Activated CD8-positive, alpha-beta memory T cell treated with anti-CD3 and anti-CD28 coated beads, Interleukin-2, amount 50 U/mL, for 4 hours (primary cell): ENCODE measurements around the gene SUDS3.
"Not testable (repeated sequence)": the region's sequence is repeated elsewhere in the genome, so short reads cannot be mapped to it uniquely, and the experiment has no call there.

Experiments
- DNase-seq: peaks from one replicate; pipeline ENCODE4 v3.0.0-alpha.2; 2020

The SUDS3 gene, protein sequence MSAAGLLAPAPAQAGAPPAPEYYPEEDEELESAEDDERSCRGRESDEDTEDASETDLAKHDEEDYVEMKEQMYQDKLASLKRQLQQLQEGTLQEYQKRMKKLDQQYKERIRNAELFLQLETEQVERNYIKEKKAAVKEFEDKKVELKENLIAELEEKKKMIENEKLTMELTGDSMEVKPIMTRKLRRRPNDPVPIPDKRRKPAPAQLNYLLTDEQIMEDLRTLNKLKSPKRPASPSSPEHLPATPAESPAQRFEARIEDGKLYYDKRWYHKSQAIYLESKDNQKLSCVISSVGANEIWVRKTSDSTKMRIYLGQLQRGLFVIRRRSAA

DNA sequence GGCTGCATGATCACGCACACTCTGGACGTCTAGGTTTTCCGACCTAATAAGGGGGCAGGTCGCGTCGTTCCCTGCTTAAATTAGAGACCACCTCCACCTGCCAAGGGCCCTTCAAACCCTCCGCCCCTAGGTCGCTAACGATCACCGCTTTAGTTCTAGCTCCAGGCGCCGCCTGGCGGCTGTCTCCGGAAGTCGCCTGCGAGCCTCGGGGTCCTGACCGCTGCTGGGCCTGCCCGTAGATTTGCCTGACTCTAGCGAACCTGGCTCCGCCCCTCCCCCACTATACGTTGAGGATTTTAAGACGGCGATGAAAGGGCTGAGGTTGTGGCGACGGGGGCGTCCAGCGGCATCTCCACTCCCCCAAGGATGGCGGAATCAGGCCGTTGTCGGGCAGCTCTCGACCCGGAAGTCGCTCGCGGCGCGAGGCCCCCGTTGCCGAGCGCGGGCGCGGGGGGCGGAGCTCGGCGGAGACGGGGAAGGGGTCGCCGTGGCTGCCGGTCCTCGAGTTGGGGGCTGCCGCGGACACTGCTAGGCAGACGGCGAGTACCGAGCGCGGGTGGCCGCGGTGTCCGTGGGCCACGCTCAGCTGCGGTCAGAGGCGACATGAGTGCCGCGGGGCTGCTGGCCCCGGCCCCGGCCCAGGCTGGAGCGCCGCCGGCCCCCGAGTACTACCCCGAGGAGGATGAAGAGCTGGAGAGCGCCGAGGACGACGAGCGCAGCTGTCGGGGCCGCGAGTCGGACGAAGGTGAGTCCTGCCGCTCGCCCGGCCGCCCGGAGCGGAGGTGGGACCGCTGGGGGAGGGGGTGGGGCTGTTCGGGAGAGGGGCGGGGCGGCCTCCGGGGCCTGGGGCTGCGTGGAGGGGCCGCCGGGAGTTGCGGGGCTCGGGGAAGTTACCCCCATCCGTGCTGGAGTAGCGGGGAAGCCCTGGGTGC, at the start of gene SUDS3:
SUDS3 (plus strand) TSS at position 467 of the 932 bp plus-strand sequence; CDS start at position 604, 137 bp downstream.
- peak; percentile 97 for DNase-seq

DNA sequence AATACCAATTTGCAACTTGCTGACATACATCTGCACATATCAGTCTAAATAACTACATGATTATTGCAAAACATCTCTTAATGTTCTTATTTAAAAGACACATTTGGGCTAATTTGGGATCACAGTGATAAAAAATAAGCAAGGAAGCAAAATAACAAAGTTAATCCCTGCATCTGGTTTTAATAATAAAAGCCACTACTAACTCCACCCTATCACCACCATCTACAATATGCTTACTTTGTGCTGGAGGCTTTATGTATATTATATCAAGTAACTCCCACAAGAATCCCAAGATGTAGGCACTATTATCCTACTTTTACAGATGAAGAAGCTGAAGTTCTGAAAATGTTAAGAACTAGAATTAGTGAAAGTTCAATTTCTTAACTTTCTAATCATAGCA, 49.4 kb upstream of the SUDS3 start:
- no peak for DNase-seq

DNA sequence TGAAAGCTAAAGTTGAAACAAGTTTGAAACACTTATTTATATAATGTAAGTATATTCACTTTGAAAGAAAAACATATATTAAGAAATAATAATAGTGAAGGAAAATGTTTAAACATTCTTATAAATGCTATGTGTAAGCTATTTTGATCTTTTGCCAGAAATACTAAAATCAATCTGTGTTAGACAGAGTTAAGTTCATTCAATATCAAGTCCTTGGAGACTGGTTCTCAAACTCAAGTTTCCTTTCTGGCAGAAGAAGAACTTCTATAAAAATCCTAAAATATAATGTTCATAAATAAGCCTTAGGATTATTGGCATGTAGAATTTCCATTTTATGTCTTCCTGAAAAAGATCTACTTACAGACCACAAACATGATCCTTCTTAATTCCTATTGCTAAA, 49.0 kb upstream of the SUDS3 start:
- DNase-seq = no peak

DNA sequence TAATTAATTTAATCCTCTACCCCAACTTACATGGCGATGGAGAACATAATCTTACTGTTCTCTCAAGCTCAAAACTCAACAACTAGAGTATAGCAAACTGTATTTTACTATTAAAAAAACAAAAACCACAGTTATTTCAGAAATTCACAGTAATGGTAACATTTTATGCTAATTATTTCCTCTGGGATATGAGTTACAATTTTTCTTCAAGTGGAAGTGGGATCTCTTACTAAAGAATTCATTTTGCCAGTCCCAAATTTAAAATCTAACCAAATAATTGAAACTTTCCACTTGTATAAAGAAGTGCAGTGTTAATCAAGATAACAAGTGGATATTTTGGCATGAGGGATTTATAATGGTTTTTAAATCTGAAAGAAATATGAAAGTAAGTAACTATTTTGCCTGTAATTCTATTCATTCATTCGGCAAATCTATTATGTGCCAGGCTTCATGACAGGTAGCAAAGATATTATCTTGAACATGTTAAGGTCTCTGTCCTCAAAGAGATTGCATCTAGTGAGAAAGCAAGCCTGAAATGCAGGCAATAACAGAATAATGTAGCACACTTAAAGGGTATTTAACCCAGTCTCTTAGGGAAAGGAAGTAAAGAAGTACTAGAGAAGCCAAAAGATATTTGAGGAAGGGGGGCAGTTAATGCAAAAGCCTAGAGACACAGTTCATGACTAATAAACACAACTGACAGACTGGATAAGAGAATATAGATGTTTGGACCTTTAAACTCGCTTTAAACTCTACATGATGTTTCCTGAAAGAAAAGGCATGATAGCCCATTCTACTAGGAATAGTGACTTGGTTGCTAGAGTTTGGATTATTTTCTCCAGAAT, 47.6 kb upstream of the SUDS3 start:
- no peak for DNase-seq

DNA sequence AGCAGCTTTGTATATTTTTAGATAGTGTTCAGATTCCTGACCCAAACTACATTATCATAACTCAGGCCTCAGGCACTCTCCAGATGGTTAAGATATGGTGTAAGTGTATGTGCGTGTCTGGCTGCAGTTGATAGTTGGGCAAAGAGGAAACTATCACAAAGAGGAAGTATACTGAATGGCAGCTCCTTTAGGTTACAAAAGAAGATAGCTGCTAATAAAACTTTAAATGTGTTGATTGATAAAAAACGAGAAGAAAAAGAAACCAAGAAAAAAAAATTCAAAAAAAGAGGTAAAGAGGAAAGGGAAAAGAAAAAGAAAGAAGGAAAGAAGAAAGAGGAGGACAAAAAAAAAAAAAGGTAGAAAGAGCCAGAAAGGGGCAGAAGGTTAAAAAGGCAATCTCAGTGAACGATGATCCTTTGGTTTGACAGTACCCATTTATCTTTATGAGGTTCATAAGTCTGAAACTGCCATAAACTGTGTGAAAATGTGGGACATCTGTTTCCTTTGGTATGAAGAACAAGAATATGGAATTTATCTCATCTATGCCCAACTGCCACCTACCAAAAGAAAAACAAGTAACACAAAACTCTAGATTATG, 45.8 kb upstream of the SUDS3 start:
- DNase-seq = no peak

DNA sequence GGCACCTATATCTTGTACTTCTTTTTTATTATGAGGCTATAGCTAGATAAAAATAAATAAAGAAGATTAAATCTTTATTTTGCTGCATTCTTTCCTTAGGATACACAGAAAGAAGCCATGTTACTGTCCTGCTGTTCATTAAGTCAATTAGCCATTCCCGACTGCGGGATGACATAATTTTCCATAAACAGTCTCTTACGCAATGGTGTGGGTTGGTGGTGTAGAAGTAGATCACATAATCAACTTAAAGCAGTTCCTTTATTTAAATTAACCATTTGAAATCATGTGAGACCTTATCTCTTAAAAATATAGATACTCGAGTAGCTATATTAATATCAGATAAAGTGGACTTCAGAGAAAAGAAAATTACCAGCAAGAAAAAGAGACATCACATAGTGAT, 43.8 kb upstream of the SUDS3 start:
- no peak for DNase-seq

DNA sequence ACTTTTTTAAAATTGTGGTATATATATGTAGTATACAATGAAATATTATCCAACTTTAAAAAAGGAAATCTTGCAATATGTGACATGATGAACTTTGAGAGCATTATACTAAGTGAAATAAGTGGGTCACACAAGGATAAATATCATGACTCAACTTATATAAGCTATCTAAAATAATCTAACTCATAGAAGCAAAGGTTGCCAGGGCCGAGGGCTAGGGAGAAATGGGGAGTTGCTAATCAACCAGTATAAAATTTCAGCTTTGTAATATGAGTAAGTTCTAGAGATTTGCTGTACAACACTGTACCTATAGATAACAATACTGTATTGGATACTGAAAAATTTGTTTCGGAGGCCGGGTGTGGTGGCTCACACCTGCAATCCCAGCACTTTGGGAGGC, 42.1 kb upstream of the SUDS3 start:
- DNase-seq = no peak

DNA sequence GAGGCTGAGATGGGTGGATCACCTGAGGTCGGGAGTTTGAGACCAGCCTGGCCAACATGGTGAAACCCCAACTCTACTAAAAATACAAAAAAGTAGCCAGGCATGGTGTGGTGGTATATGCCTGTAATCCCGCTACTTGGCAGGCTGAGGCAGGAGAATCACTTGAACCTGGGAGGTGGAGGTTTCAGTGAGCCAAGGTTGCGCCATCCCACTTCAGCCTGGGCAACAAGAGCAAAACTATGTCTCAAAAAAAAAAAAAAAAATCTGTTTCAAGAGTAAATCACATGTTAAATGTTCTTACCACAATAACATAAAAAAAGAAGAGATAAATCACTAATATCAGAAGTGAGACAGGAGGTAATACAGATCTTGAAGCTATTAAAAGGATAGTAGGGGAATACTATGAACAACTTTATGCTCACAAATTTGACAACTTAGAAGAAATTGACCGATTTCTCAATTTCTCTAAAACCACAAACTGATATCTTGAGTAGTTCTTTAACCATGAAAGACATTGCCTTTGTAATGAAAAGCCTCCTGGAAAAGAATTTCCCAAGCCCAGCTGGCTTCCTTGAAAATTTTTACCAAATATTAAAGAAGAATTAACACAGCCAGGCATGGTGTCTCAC, 41.3 kb upstream of the SUDS3 start:
- no peak for DNase-seq

DNA sequence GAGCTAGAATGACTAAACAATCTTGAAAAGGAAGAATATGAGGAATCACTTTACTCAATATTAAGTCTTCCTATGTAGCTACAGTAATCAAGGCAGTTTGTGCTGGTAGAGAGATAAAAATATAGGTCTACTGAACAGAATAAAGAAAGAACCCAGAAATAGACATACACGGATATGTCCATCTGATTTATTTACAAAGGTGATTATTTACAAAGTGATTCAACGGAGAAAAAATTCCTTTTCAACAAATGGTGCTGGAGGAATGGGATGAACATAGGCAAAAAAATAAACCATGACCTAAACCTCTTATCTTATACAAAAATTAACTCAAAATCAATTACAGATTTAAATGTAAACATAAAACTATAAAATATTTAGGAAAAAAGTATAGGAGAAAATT, 40.2 kb upstream of the SUDS3 start:
- no peak for DNase-seq

DNA sequence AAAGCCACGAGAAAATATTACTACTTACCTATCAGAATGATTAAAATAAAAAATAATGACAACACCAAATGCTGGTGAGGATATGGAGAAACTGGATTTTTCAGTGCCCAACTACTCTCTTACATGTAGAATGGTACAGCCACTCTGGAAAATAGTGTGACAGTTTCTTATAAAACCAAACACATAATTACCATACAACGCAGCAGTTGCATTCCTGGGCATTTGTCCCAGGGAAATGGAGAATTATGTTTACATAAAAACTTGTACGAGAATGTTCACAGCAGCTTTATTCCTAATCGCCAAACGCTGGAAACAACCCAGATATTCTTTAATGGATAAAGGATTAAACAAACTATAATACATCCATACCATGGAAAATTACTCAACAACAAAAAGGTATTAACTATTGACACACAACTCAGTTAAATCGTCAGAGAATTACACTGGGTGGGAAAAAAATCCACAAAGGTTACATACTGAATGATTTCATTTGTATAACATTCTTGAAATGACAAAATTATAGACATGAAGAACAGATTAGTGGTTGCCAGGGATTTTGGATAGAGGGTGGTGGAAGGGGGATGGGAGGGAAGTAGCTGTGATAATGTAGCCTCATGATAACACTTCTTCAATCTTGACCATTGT, 39.0 kb upstream of the SUDS3 start:
- DNase-seq = no peak

DNA sequence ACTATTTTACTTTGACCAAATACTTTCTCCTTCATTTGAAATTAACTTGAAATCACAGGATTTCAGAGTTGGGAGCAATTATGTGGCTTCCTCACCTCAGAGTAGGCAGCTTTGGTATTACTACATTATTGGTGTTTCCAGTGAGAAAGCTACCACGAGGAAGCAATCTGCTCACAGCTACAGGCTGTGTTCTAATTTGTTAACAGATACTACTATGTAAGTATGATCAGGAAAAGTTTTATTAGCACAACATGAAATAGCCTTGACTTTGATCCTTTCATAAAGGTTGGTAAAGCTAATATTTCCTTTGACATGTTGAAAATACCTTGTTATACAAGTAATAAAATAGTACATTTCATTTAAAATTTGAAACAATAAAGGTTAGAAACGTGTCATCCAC, 34.3 kb upstream of the SUDS3 start:
- no peak for DNase-seq

DNA sequence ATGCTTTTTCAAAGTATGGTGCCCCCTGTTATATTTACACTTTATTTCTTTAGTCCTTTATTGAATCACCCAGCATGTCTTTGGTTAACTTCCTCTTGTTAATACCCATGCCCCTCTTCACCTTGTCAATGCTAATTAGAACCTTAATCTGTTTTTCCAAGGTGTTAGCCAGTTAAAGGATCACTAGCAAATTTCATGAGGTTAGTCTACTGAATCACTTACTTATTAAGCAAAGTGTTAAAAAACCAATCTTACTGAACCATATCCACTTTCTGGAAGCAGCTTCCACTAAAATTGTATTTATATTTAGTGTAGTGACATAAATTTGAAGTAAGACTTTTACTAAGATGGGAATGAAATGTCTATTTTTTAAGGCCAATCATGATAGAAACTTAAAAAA, 31.5 kb upstream of the SUDS3 start:
- DNase-seq = no peak

DNA sequence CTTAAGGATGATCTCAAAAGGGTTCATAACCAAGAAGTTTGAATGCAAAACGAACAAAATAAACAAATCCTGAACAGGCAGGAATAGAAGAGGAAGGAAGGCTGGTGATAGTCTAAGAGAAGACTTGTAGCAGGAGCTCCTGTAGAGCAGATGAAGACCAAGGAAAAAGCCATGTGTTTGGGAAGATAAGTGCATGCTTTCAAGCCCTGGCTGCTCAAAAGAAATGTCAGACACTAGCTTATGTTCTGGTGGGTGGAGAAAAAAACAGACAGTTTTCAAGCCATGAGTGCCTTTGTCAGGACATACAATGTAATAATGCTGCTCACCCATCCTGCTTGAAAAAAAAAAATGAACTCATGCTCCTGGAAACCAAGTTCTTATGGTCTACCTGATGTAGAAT, 31.0 kb upstream of the SUDS3 start:
- DNase-seq = no peak

DNA sequence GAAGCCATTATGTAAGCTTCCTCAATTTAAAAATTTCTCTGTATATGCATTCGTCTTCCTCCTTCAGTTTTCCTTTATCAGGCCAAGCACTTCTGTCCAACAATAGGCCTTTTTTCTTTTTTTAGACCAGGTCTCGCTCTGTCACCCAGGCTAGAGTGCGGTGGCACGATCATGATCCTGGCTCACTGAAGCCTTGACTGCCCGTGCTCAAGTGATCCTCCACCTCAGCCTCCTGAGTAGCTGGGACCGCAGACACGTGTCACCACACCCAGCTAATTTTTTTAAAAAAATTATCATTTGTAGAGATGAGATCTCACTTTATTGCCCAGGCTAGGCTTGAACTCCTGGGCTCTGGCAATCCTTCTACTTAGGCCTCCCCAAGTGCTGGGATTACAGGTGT, 29.5 kb upstream of the SUDS3 start:
- DNase-seq = no peak

DNA sequence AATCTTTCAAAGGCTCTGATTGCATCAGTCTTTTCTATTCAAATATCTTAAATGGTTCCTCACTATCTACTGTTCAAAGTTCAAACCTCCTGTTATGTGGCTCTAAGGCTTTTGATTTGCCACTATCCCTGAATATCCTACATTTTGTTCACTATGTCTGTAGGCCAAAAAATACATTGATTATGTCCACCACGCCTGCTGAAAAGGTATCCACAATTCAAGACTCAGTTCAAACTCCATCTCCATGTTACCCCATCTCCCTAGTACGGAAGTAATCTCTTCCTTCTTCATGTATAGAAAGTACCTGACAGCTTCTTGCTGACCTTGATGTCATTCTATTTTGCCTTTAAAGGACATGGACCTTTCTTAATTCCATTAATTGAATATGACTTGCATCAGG, 28.4 kb upstream of the SUDS3 start:
- DNase-seq = no peak

DNA sequence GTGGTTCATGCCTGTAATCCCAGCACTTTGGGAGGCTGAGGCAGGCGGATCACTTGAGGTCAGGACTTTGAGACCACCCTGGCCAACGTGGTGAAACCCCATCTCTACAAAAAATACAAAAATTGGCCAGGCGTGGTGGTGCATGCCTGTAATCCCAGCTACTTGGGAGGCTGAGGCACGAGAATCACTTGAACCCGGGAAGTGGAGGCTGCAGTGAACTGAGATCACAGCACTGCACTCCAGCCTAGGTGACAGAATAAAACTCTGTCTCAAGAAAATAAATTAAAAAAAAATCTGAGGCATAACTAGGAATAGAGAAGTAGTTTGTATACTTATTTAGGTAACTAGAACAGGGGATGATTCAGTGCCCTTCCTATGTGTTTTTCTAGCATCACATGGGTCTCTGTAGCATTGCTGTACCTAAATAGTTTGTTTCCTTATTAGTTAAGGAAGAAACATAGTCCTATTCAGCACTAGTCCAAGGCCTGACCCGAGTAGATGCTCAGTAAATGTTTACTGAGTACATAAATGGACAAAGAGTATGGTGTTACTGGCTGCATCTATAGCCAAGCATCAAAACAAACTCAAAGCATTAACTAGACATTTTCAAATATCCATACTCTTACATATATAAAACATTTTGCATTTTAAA, 25.3 kb upstream of the SUDS3 start:
- no peak for DNase-seq

DNA sequence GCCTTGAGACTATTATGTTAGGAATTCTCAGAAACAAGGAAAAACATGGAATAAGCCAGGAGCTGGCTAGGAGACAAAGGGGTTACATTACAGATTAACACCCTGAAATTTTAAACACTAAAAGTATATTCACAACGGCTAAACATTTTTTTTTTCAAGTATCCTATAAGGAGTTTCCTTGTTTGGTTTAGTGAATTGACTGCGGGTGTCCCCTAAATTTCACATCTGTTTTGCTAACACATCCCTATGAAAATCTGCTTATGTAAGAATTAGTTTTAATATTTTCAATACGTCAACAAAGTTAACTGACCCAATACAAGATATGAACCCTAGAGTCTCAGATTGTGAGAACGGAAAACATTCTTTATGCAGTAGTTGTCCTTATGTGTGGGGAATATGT, 22.6 kb upstream of the SUDS3 start:
- no peak for DNase-seq

DNA sequence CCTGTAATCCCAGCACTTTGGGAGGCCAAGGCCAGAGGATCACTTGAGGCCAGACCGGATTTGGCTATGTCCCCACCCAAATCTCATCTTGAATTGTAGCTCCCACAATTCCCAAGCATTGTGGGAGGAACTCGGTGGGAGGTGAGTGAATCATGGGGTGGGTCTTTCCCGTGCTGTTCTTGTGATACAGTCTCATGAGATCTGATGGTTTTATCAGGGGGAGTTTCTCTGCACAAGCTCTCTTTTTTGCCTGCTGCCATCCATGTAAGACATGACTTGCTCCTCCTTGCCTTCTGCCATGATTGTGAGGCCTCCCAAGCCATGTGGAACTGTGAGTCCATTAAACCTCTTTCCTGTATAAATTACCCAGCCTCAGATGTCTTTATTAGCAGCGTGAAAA, 21.9 kb upstream of the SUDS3 start:
- DNase-seq = not testable (repeated sequence)

DNA sequence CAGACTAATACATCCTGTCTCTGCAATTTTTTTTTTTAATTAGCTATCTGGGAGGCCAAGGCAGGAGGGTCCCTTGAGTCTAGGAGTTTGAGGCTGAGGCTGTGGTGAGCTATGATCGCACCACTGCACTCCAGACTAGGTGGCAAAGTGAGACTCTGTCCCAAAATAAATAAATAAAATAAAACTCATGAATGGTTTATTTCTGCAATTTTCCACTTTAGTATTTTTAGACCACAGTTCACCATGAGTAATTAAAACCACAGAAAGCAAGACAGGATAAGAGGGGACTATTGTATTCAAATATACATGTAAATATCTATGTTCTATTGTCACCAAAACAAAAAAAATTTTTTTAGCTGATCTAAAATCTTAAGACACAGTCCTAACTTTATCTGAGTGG, 21.5 kb upstream of the SUDS3 start:
- no peak for DNase-seq

DNA sequence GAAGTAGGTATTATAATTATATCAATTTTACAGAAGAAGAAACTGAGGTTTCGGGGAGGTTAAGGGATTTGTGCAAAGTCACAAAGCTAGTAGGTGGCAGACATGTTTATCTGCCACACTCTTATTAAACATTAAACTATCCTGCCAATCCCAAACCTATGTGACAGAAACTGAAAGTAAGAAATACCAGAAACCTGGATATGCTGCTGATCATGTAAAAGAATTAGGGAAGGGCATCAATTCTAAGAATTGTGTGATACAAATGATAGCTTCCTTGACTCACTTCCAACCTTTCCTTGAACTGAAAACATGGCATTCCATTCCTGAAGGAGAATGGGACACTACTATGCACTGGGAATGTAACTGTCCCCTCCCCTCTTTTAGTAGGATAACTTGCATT, 20.5 kb upstream of the SUDS3 start:
- no peak for DNase-seq

DNA sequence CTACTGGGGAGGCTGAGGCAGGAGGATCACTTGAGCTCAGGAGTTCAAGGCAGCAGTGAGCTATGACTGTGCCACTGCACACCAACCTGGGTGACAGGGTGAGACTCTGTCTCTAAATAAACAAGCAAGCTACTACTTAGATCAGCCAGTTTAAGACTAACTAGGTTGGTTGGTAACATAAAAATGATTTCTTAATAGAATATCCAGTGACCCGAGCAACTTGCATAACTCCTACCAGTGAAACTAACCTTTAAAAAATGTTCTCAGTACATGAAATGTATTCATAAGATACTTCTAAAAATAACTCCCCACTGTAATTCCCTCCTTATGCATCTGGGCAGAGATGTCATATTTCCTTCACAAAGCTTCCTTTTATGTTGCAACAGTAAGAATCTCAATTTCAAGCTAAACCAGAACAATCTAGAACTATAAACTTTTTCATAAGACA, 19.5 kb upstream of the SUDS3 start:
- DNase-seq = no peak
